Measurements from ENCODE around the gene ZBTB44. TPM values are rescaled to one million over a fixed set of nuclear protein-coding genes. Genes with fewer than 3 reads are reported as not detected.

Gene ZBTB44
- total RNA-seq, 1 experiment from 2014 or later: 27.5 TPM

GRCh38 chr11:130198964-130199363, 115.8 kb downstream of the ZBTB44 start:
- Histone ChIP-seq H3K9me3 (ENCODE audit: low read length) (no peaks in the 10 kb centered on the region), H3K4me2 (ENCODE audit: low read length) (no peak overlapping the region), H3K79me2 (ENCODE audit: low read length) (no peaks in the 10 kb centered on the region), H4K20me1 (ENCODE audit: low read length) (no peaks in the 10 kb centered on the region), H3K4me3 (ENCODE audit: low read length) (no peak overlapping the region), H3F3A (ENCODE audit: low read length, unreplicated experiment) (no peaks in the 10 kb centered on the region), H3K27me3 (ENCODE audit: low read length) (no peaks in the 10 kb centered on the region), H3K9ac (ENCODE audit: low read length) (no peak overlapping the region), H3K36me3 (ENCODE audit: low read depth, low read length) (peaks cover 70% of the 10 kb centered on the region), H3K27ac (ENCODE audit: low read length) (no peak overlapping the region), H2AFZ (ENCODE audit: low read length) (no peak overlapping the region), H3K4me1 (ENCODE audit: insufficient read depth, low read length) (no peaks in the 10 kb centered on the region), H3K9me2 (replicated peaks; ENCODE audit: low read length) (no peaks in the 10 kb centered on the region)
- no peak for TF ChIP-seq EZH2 (IDR thresholded peaks at IDR 0.05; ENCODE audit: low read length, unreplicated experiment)
- TF ChIP-seq CTCF (conservative IDR thresholded peaks at IDR 0.05; ENCODE audit: low read depth, low read length): peak; percentile 50
- ChIA-PET CTCF (no interaction called here), POLR2A (ENCODE audit: unreplicated experiment) (no interaction called here)
- BruUV-seq (replicated peaks): no TSS peak
- intact Hi-C loops (cut with micrococcal nuclease): no loop called here
- ATAC-seq: peak; percentile 23
- DNase-seq: no peak

- no peaks in the 10 kb centered on the region for H3K4me1 ChIP-seq (ENCODE audit: insufficient read depth, low read length)
- DNase-seq: no peak
- no peak for TF ChIP-seq EZH2phosphoT487 (IDR thresholded peaks at IDR 0.05; ENCODE audit: borderline replicate concordance, low read length)
- TF ChIP-seq CTCF (conservative IDR thresholded peaks at IDR 0.05; ENCODE audit: low read depth, low read length): no peak
- ATAC-seq: no peak
- H4K20me1 ChIP-seq (ENCODE audit: low read length): no peaks in the 10 kb centered on the region
- peaks cover 68% of the 10 kb centered on the region for H3K36me3 ChIP-seq (ENCODE audit: low read depth, low read length)
- BruUV-seq (replicated peaks): no TSS peak
- no peaks in the 10 kb centered on the region for H3F3A ChIP-seq (ENCODE audit: low read length, unreplicated experiment)
- no peaks in the 10 kb centered on the region for H3K9me2 ChIP-seq (replicated peaks; ENCODE audit: low read length)
- CTCF ChIA-PET: no interaction called here
- no peaks in the 10 kb centered on the region for H3K9me3 ChIP-seq (ENCODE audit: low read length)
- H3K79me2 ChIP-seq (ENCODE audit: low read length): no peaks in the 10 kb centered on the region
- no peak overlapping the region for H3K27ac ChIP-seq (ENCODE audit: low read length)
- POLR2A ChIA-PET (ENCODE audit: unreplicated experiment): no interaction called here
- intact Hi-C loops (cut with micrococcal nuclease): no loop called here
- H3K27me3 ChIP-seq (ENCODE audit: low read length): no peaks in the 10 kb centered on the region
- no peak overlapping the region for H3K4me2 ChIP-seq (ENCODE audit: low read length)
- no peak overlapping the region for H2AFZ ChIP-seq (ENCODE audit: low read length)
- H3K9ac ChIP-seq (ENCODE audit: low read length): no peak overlapping the region
- no peak overlapping the region for H3K4me3 ChIP-seq (ENCODE audit: low read length)
Observed at GRCh38 chr11:130198292-130198691, 116.4 kb downstream of the ZBTB44 start.

DNA sequence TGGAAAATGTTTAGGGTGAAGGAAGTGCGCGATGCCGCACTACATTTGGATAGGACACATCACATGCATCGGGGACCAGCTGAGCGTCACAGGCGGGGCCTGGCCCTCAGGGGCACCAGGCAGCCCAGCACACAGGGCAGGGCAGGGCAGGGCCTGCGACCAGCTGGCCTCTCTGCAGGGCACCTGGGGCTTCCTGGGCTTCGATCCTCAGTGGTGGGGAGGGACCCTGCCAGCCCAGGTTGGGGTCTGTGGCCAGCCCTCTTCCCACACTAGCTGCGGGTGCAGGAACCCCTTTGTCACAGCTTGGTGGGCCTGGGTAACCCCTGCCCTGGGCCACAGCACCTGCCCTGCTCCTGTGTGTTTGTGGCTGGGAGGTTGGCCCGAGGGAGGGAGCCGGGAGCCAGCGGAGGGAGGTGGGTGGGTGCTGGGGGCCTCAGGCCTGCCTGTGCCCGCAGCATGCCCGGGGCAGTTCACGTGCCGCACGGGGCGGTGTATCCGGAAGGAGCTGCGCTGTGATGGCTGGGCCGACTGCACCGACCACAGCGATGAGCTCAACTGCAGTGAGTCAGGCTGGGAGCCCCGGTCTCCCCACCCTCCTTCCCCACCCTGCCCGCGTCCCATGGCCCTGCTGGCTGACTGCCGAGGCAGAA, 117.2 kb downstream of the ZBTB44 start:
- H3K36me3 ChIP-seq (ENCODE audit: low read depth, low read length): peaks cover 65% of the 10 kb centered on the region
- H3K4me1 ChIP-seq (ENCODE audit: insufficient read depth, low read length): no peaks in the 10 kb centered on the region
- no peak for TF ChIP-seq CTCF (conservative IDR thresholded peaks at IDR 0.05; ENCODE audit: low read depth, low read length)
- no peak for TF ChIP-seq EZH2phosphoT487 (IDR thresholded peaks at IDR 0.05; ENCODE audit: borderline replicate concordance, low read length)
- no peak for TF ChIP-seq EZH2 (IDR thresholded peaks at IDR 0.05; ENCODE audit: low read length, unreplicated experiment)
- ChIA-PET POLR2A (ENCODE audit: unreplicated experiment) (no interaction called here), CTCF (no interaction called here)
- no peaks in the 10 kb centered on the region for H3F3A ChIP-seq (ENCODE audit: low read length, unreplicated experiment)
- H2AFZ ChIP-seq (ENCODE audit: low read length): no peak overlapping the region
- no peak overlapping the region for H3K4me3 ChIP-seq (ENCODE audit: low read length)
- ATAC-seq: peak; percentile 70
- no peaks in the 10 kb centered on the region for H3K27me3 ChIP-seq (ENCODE audit: low read length)
- H3K79me2 ChIP-seq (ENCODE audit: low read length): no peaks in the 10 kb centered on the region
- H3K9me2 ChIP-seq (replicated peaks; ENCODE audit: low read length): no peaks in the 10 kb centered on the region
- no peak overlapping the region for H3K27ac ChIP-seq (ENCODE audit: low read length)
- H3K9me3 ChIP-seq (ENCODE audit: low read length): no peaks in the 10 kb centered on the region
- no peaks in the 10 kb centered on the region for H4K20me1 ChIP-seq (ENCODE audit: low read length)
- no peak overlapping the region for H3K4me2 ChIP-seq (ENCODE audit: low read length)
- no TSS peak for BruUV-seq (replicated peaks)
- H3K9ac ChIP-seq (ENCODE audit: low read length): no peak overlapping the region
- no peak for DNase-seq
- intact Hi-C loops (cut with micrococcal nuclease): no loop called here

Data from PC-3 (cell line).